Measurements from ENCODE around the gene WDFY1.

- TF ChIP-seq, protein P1, sequence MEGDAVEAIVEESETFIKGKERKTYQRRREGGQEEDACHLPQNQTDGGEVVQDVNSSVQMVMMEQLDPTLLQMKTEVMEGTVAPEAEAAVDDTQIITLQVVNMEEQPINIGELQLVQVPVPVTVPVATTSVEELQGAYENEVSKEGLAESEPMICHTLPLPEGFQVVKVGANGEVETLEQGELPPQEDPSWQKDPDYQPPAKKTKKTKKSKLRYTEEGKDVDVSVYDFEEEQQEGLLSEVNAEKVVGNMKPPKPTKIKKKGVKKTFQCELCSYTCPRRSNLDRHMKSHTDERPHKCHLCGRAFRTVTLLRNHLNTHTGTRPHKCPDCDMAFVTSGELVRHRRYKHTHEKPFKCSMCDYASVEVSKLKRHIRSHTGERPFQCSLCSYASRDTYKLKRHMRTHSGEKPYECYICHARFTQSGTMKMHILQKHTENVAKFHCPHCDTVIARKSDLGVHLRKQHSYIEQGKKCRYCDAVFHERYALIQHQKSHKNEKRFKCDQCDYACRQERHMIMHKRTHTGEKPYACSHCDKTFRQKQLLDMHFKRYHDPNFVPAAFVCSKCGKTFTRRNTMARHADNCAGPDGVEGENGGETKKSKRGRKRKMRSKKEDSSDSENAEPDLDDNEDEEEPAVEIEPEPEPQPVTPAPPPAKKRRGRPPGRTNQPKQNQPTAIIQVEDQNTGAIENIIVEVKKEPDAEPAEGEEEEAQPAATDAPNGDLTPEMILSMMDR (IDR thresholded peaks at IDR 0.05; ENCODE audit: insufficient read depth, low read depth, low read length), result no peak
- TF ChIP-seq EZH2 (IDR thresholded peaks at IDR 0.05; ENCODE audit: insufficient read depth, low read length), result no peak
Measured at GRCh38 chr2:223837287-223838061, 107.7 kb downstream of the WDFY1 start, which contains the start of gene AP1S3.

Measured in astrocyte (in vitro differentiated cells and primary cell).